ENCODE measurements around the gene MYDGF.

Gene MYDGF

DNA sequence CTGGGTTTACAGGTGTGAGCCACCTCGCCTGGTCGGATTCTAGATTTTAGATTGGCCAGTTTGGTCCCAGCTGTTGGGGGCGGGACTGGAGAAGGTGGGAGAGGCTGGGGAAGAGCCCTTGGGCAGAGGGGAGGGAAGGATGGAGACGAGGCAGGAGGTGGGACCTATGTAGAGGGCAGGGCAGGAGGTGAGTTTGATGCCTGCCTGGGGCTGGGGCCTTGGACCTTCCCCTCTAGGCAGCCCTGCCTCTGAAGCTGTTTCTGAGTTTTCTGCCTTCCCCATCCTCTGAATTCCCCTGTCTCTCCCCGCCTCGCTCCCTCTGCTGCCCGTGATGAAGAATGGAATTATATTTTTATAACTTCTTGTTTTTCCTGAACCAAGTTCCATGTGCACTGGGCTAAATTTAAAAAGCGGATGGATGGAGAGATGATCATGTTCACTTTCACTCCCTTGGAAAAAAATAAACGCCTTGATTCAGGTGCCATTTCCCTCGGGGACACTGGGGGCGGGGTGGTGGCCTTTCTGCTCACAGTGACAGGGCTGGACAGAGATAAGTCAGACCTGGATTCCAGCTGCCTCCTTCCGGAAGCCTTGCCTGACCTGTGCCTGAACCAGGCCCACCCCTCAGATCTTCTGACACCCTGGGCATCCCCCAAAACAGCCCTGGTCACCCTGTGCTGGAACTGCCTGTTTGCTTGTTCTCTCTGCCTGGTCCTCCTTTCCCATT is 47.3 kb downstream of the MYDGF start:
- in situ Hi-C loops (cut with MboI; ENCODE audit: low pct_unique_long_range_greater_than_20kb, low sequenced_read_pairs): no loop called here
- DNase-seq: no peak

DNA sequence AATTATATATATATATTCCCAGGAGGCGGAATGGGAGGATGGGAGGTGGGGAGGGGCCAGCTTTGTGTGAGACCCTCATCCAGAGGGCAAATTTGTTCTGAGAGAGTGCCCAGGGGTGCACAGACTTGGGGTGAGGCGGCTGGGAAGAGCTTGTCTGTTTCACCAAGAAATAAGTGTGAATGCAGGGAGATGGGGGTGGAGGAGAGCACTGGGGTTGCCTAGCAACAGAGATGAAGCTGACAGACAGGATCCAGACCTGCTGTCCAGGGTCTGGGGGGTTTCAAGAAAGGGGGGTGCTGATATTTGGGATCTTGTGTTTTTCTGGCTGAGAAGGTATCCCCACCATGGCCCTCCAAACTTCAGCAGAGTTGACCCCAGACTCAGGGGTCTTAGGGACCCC is 49.5 kb downstream of the MYDGF start:
- in situ Hi-C loops (cut with MboI; ENCODE audit: low pct_unique_long_range_greater_than_20kb, low sequenced_read_pairs): no loop called here
- DNase-seq: no peak

DNA sequence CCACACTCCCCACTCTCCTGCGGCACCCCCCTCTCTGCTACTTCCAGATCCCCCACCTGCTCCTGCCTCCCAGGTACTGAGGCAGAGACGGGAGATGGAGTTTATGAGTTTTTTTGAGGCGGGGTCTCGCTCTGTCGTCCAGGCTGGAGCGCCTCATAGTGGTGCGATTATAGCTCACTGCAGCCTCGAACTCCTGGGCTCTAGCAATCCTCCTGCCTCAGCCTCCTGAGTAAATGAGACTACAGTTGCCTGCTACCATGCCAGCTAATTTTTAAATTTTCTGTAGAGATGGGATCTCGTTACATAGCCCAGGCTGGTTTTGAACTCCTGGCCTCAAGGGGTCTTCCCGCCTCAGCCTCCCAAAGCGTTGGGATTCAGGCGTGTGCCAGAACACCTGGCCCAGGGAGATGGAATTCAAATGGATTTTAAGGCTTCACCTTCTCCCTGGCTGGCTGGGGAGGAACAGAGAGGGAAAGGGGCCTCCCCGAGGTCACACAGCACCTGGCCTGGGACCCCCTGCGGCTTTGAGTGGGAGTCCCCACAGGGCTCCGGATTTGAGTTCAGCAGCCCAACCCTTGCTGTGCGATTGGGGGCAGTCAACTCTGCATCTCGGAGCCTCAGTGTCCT is 50.4 kb downstream of the MYDGF start:
- in situ Hi-C loops (cut with MboI; ENCODE audit: low pct_unique_long_range_greater_than_20kb, low sequenced_read_pairs): no loop called here
- DNase-seq: no peak

DNA sequence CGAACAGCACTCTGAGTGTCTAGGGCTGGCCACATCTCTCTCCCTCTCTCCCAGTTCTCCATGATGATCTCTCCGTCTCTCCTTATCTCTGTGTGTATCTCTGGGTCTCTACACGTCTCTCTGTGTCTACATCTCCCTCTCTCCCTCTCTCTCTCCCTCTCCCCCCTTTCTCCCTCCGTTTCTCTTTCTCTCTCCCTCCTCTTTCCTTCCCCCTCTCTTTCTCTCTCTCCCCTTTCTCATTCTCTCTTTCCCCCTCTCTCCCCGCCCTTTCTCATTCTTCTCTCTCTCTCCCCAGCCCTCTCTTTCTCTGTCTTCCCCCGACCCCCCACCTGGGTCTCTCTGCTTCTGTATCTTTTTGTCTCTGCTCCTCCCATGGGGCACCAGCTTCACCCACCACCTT is 52.1 kb downstream of the MYDGF start:
- no peak for DNase-seq
- in situ Hi-C loops (cut with MboI; ENCODE audit: low pct_unique_long_range_greater_than_20kb, low sequenced_read_pairs): no loop called here

DNA sequence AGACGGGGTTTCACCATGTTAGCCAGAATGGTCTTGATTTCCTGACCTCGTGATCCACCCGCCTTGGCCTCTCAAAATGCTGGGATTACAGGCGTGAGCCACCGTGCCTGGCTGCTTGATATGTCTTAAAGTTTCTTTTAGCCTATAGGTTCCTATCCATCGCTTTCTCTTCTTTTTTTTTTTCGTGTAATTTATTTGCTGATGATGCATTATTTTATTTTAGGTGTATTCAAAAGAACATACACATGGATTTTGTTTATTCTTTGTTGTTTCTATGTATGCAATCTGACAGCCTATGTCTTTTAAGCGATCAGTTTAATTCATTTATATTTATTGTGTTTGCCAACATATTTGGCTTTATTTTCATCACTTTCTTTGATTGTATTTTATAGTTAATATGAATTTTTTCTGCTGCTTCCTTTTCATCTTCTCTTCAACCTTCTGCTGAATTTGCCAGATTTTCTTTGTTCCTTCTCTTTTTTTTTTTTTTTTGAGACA is 56.8 kb downstream of the MYDGF start:
- in situ Hi-C loops (cut with MboI; ENCODE audit: low pct_unique_long_range_greater_than_20kb, low sequenced_read_pairs): no loop called here
- DNase-seq: no peak

DNA sequence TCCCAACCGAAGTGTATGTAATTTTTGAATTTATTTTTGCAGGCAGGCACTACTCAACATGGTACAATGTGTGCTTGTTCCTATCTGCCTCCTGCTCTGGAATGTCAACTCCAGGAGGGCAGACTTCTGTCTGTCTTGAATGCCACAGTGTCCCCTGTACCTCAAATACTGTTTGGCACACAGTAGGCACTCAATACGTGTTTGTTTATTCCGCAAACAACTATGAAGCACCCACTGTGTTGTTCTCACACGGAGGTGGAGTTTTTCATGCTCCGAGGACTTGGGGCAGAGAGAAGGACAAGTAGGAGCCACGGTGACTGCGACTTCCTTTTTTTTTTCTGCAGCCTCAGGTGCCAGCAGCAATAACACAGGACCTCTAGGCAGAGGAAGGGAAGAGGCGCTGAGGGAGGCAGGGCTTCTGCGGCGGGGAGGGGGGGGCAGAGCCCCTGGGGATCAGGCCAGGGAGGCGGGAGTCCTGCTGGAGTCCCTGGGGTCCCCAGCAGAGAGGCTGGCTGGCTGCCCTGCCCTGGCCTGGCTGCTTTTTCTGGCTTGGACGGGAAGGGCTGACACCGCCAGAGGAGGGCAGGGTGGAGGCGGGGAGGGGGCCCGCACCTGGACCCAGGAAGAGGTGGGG is 60.1 kb downstream of the MYDGF start:
- DNase-seq: peak; percentile 82
- in situ Hi-C loops (cut with MboI; ENCODE audit: low pct_unique_long_range_greater_than_20kb, low sequenced_read_pairs): no loop called here

Measured in KBM-7 (cell line).